PC-9 (cell line): Measurements from ENCODE around the gene COL16A1. TPM values are rescaled to one million over a fixed set of nuclear protein-coding genes. Genes with fewer than 3 reads are reported as not detected.

Source experiments
- BruUV-seq: library from RNA; stranded (reverse); fragments of 400-500 nt; replicated peaks from 2 replicates; lab custom pipeline; 2021; lab: Mats Ljungman, UMichigan
- CTCF ChIA-PET: fragments of 300-600 bp; sonication (Branson Sonifier 250); formaldehyde crosslinking; loops from one replicate; lab custom pipeline; 2022; ENCODE audit warnings: antibody characterized with exemption; lab: Charles Lee
- POLR2A ChIA-PET: fragments of 300-600 bp; sonication (Branson Sonifier 250); formaldehyde crosslinking; loops from one replicate; lab custom pipeline; 2022; ENCODE audit warnings: antibody characterized with exemption; ENCODE audit not compliant: unreplicated experiment; lab: Charles Lee
- DNase-seq, 2 experiments: peaks; one replicate each; pipeline versions ENCODE4 v3.0.0 to v3.0.0-alpha.2; 2015 to 2022; ENCODE audit warnings: mixed read lengths in 1 of 2
- H2AFZ ChIP-seq: fragments of 200-600 bp; sonication (generic); 2 replicates; pipeline ENCODE4 v1.8.1; 2017; ENCODE audit warnings: antibody characterized with exemption
- H3F3A ChIP-seq: fragments of 200-600 bp; sonication (generic); 2 replicates; pipeline ENCODE4 v1.8.1; 2017; ENCODE audit warnings: antibody characterized with exemption, mild to moderate bottlenecking, low read depth; ENCODE audit not compliant: insufficient read depth
- H3K27ac ChIP-seq: fragments of 200-600 bp; sonication (generic); 2 replicates; pipeline ENCODE4 v1.6.1; 2016; ENCODE audit warnings: mixed run types
- H3K27me3 ChIP-seq: fragments of 200-600 bp; sonication (generic); 2 replicates; pipeline ENCODE4 v1.6.1; 2016; ENCODE audit warnings: low read depth, mixed run types; ENCODE audit not compliant: insufficient read depth
- H3K36me3 ChIP-seq: fragments of 200-600 bp; sonication (generic); 2 replicates; pipeline ENCODE4 v1.6.1; 2016; ENCODE audit warnings: low read depth, mixed run types
- H3K4me1 ChIP-seq: fragments of 200-600 bp; sonication (generic); replicated peaks from 2 replicates; pipeline ENCODE4 v1.6.1; 2016; ENCODE audit warnings: mixed run types; ENCODE audit not compliant: insufficient read depth
- H3K4me2 ChIP-seq: fragments of 200-600 bp; sonication (generic); 2 replicates; pipeline ENCODE4 v1.6.1; 2017; ENCODE audit warnings: mixed run types
- H3K4me3 ChIP-seq: fragments of 200-600 bp; sonication (generic); 2 replicates; pipeline ENCODE4 v1.6.1; 2016; ENCODE audit warnings: mixed run types
- H3K79me2 ChIP-seq: fragments of 200-600 bp; sonication (generic); 2 replicates; pipeline ENCODE4 v1.6.1; 2017; ENCODE audit warnings: low read depth, mixed run types
- H3K9me2 ChIP-seq: fragments of 200-600 bp; sonication (generic); 2 replicates; pipeline ENCODE4 v1.8.1; 2017; ENCODE audit warnings: mild to moderate bottlenecking; ENCODE audit not compliant: insufficient read depth
- H3K9me3 ChIP-seq: fragments of 200-600 bp; sonication (generic); 2 replicates; pipeline ENCODE4 v1.8.1; 2016; ENCODE audit warnings: low read depth; ENCODE audit not compliant: insufficient read depth
- H4K20me1 ChIP-seq: fragments of 200-600 bp; sonication (generic); 2 replicates; pipeline ENCODE4 v1.8.1; 2017; ENCODE audit not compliant: insufficient read depth
- CTCF ChIP-seq: fragments of 200-600 bp; sonication (generic); conservative IDR thresholded peaks from 2 replicates; pipeline ENCODE4 v1.6.1; 2017; ENCODE audit warnings: mixed run types, antibody characterized with exemption, mild to moderate bottlenecking, moderate library complexity
- EZH2 ChIP-seq: fragments of 200-600 bp; sonication (generic); IDR thresholded peaks from 2 replicates; pipeline ENCODE4 v1.8.0; 2017; ENCODE audit warnings: antibody characterized with exemption, low read depth
- intact Hi-C: fragments of 100-400 bp; cut with micrococcal nuclease; formaldehyde crosslinking; loops from one replicate; pipeline ENCODE4 v1.10.0; 2022; ENCODE audit not compliant: unreplicated experiment
- total RNA-seq: library from RNA; stranded (reverse); gene quantifications from 2 replicates; pipeline ENCODE4 v1.2.3, GENCODE V29; 2021

The COL16A1 gene
- total RNA-seq, 1 experiment from 2014 or later = 4.8 TPM

- Histone ChIP-seq H3K9me2 (no peaks in the 10 kb centered on the region), H3K4me1 (no peaks in the 10 kb centered on the region), H3F3A (peaks cover 6% of the 10 kb centered on the region; the same call in 1 of the 2 replicates), H3K4me2 (no peak overlapping the region), H3K27me3 (no peaks in the 10 kb centered on the region), H4K20me1 (no peaks in the 10 kb centered on the region), H3K4me3 (no peak overlapping the region), H3K36me3 (peaks cover 20% of the 10 kb centered on the region), H3K9me3 (no peaks in the 10 kb centered on the region), H3K27ac (no peak overlapping the region), H3K79me2 (no peaks in the 10 kb centered on the region), H2AFZ (no peak overlapping the region)
- no peak for DNase-seq
- intact Hi-C loops = no loop called here
- no peak for TF ChIP-seq EZH2
- TF ChIP-seq CTCF = no peak
- no TSS peak for BruUV-seq
- POLR2A ChIA-PET = no interaction called here
- CTCF ChIA-PET = no interaction called here
Observed at GRCh38 chr1:31624731-31625514, 78.9 kb downstream of the COL16A1 start.

GRCh38 chr1:31624309-31624708, 79.5 kb downstream of the COL16A1 start:
- CTCF ChIA-PET = no interaction called here

GRCh38 chr1:31623365-31623764, 80.5 kb downstream of the COL16A1 start:
- CTCF ChIA-PET = no interaction called here

More at GRCh38 chr1:31624309-31624708, 79.5 kb downstream of the COL16A1 start:
- no peaks in the 10 kb centered on the region for H3K4me1 ChIP-seq
- H2AFZ ChIP-seq = no peak overlapping the region
- no peaks in the 10 kb centered on the region for H3K9me2 ChIP-seq
- no peak overlapping the region for H3K4me3 ChIP-seq
- H3F3A ChIP-seq = peaks cover 6% of the 10 kb centered on the region; the same call in 1 of the 2 replicates
- intact Hi-C loops = no loop called here
- H3K27ac ChIP-seq = no peak overlapping the region
- DNase-seq = no peak
- no TSS peak for BruUV-seq
- H3K9me3 ChIP-seq = no peaks in the 10 kb centered on the region
- H3K36me3 ChIP-seq = peaks cover 14% of the 10 kb centered on the region
- H3K4me2 ChIP-seq = no peak overlapping the region
- POLR2A ChIA-PET = no interaction called here
- TF ChIP-seq CTCF = no peak
- no peak for TF ChIP-seq EZH2
- H3K79me2 ChIP-seq = no peaks in the 10 kb centered on the region
- no peaks in the 10 kb centered on the region for H3K27me3 ChIP-seq
- no peaks in the 10 kb centered on the region for H4K20me1 ChIP-seq

More at GRCh38 chr1:31623365-31623764, 80.5 kb downstream of the COL16A1 start:
- Histone ChIP-seq H3K4me2 (no peak overlapping the region), H3K4me3 (no peak overlapping the region), H3K4me1 (no peaks in the 10 kb centered on the region), H3K27ac (no peak overlapping the region), H4K20me1 (no peaks in the 10 kb centered on the region), H3K9me2 (no peaks in the 10 kb centered on the region), H3K9me3 (no peaks in the 10 kb centered on the region), H3K27me3 (no peaks in the 10 kb centered on the region), H2AFZ (no peak overlapping the region), H3K36me3 (peaks cover 4% of the 10 kb centered on the region; the same call in 1 of the 2 replicates), H3F3A (peaks cover 6% of the 10 kb centered on the region; the same call in 1 of the 2 replicates), H3K79me2 (no peaks in the 10 kb centered on the region)
- no peak for DNase-seq
- intact Hi-C loops = no loop called here
- POLR2A ChIA-PET = interaction anchor here (0.7 kb wide), 1 partner anchor 26 kb away, joined by 5 read pairs; no protein-coding TSS in a partner anchor
- TF ChIP-seq CTCF (no peak), EZH2 (no peak)
- BruUV-seq = no TSS peak
